ENCODE results near the gene DIRAS2.

Gene DIRAS2

DNA sequence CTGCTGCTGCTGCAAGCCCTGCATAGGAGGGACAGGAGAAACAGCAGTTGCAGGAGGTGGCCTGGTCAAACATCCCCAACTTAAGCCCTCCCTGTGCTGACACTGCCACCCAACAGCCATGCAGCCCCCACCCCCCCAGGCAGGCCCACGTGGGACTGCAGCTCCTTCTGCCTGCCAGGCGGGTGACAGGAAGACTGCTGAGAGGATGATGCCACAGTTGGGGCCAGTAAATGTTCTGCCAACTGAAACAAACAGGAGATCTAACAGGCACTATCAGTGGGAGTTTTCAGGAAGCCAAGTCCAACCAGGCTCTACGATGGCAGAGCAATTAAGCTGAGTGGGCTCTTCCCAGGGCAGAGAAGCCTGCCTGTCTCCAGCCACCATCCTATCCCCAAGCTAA is 31.1 kb downstream of the DIRAS2 start:
- no peak for DNase-seq

GRCh38 chr9:90611121-90611520 is 31.5 kb downstream of the DIRAS2 start:
- DNase-seq = no peak

GRCh38 chr9:90607701-90608516 is 34.7 kb downstream of the DIRAS2 start:
- DNase-seq = no peak

GRCh38 chr9:90600029-90600428 is 42.6 kb downstream of the DIRAS2 start:
- no peak for DNase-seq

DNA sequence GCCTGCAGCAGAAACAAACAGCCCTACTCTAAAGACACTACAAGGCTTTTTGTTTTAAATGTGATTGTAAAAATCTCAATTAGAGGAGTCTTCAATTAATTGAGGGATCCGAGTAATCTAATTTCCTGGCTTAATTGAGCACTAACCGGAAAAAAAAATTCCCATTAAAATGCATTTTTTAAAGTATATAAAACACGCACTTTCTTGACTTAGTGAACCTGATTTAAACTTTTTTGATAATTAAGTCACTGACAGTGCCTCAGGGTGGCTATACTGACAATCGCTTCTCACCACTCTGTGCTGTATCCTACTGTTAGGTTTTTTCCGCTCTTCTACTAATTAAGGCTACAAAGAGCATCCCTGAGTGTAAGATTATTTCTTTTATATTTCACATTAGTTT is 44.4 kb downstream of the DIRAS2 start:
- DNase-seq = no peak

DNA sequence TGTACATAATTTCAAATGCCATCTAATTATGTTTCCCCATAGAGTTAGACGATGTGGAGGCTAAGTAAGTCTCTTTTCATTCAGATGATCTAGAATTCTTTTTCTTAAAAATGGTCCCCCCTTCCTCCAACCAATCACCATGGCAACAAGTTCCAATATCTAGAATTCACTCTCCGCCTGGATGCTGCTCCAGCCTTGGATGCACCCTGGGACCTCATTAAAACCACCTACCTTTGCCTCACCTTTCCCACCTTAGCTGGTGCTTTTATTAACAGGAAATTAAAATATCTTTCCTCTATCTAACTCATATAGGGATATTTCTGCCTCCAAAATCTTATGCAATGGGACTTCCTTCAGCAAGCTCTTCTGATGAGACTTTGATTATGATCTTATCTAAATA is 49.0 kb downstream of the DIRAS2 start:
- no peak for DNase-seq

- no peak for DNase-seq
Observed at GRCh38 chr9:90580576-90580975, 62.0 kb downstream of the DIRAS2 start.

DNA sequence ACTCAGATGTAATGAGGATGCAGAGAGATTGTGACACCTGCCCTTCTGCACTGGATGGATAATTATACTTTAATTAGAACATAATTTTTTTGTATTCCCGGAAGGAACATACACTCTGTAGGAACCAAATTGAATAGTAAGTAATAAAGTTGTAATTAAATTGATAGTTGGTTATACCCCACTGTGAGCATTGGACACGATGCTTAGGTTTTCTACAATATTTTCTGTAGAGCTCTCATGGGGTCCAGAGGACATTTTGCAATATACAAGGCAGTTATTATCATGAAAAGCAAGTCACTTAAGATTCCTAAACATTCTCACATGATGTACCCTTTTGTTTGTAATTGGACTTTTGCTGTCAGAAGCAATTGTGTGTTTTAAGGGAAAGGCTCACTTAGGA is 63.4 kb downstream of the DIRAS2 start:
- DNase-seq = no peak

GRCh38 chr9:90578126-90578815 is 64.4 kb downstream of the DIRAS2 start:
- DNase-seq = no peak

DNA sequence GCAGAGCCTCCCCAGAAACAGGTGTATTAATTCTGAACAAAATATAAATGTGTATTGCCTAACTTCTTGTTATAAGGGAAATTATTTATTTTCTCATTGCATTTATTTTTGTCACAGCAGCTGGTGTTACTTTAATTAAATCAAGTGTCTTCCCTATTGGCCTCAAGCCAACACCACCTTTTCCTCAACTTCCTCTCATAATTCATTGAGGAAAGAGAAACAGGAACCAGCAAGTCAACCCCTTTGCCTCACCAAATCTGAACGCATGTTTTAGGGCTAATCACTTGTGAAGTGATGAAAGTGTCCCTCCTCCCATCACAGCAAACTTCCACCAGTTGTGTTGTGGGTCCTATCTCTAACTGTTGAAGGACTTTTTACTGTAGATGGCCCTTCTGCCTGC is 73.1 kb downstream of the DIRAS2 start:
- DNase-seq = no peak

GRCh38 chr9:90568667-90569066 is 74.0 kb downstream of the DIRAS2 start:
- no peak for DNase-seq

DNA sequence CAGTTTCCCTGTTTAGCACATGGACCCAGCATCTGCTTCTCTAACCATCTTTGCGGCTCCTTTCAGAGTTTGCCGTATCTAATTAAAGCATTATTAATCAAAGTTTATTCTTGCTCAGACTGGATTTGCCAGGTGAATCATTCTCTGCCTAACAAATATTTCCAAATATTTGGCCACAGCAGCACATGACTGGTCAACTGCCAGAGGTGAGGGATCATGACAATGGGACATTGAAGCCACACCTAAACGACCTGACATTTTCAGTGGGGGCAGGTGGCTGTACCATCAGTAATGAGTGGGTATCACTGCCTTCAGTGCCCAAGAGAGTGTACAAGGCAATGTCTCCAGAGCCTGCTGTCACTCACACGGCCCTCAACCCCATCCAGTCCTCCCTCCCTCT is 80.4 kb downstream of the DIRAS2 start:
- DNase-seq = no peak

All from T-helper 2 cell (primary cell).